ENCODE measurements around the gene BTBD8.

BTBD8 gene

DNA sequence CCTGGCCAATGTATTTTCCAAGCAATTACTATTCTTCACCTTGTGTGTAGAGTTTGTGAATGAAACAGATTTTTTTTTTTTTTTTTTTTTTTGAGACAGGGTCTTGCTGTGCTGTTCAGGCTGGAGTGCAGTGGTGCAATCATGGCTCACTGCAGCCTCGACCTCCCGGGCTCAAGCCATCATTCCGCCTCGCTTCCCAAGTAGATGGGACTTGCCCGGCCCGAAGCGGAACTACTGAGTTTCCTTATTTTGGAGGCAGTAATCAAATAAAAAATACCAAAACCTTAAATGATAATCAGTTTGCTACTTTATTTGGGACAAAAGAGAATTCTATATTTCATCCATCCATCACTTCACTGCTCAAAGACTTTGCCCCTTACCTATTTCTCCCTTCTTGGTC lies 704 bp upstream of the BTBD8 start:
- peak overlapping the region; percentile 67 for H3K9ac ChIP-seq (ENCODE audit: insufficient read length)
- H3K9me3 ChIP-seq (ENCODE audit: low read depth, low read length): no peaks in the 10 kb centered on the region
- peak overlapping the region; percentile 39; the same call in 1 of the 2 replicates for H3K27ac ChIP-seq
- H3K36me3 ChIP-seq (ENCODE audit: insufficient read depth, low read length): no peaks in the 10 kb centered on the region
- TF ChIP-seq EZH2 (IDR thresholded peaks at IDR 0.05): no peak
- TF ChIP-seq POLR2AphosphoS5 (IDR thresholded peaks at IDR 0.05; ENCODE audit: borderline replicate concordance, low read depth, low read length): no peak
- no peak for TF ChIP-seq FOXP2 (optimal IDR thresholded peaks at IDR 0.05; ENCODE audit: control extremely low read depth, extremely low read length, insufficient read depth)
- DNase-seq (ENCODE audit: low read depth, low spot score): no peak
- H3K4me3 ChIP-seq: peak overlapping the region; percentile 91

GRCh38 chr1:92081031-92081430 lies 886 bp downstream of the BTBD8 start:
- H3K9me3 ChIP-seq (ENCODE audit: low read depth, low read length): no peaks in the 10 kb centered on the region
- H3K4me3 ChIP-seq: peak overlapping the region; percentile 91
- TF ChIP-seq EZH2 (IDR thresholded peaks at IDR 0.05) (no peak), POLR2AphosphoS5 (IDR thresholded peaks at IDR 0.05; ENCODE audit: borderline replicate concordance, low read depth, low read length) (no peak), FOXP2 (optimal IDR thresholded peaks at IDR 0.05; ENCODE audit: control extremely low read depth, extremely low read length, insufficient read depth) (no peak)
- H3K27ac ChIP-seq: no peak overlapping the region
- no peaks in the 10 kb centered on the region for H3K36me3 ChIP-seq (ENCODE audit: insufficient read depth, low read length)
- no peak for DNase-seq (ENCODE audit: low read depth, low spot score)
- peak overlapping the region; percentile 67 for H3K9ac ChIP-seq (ENCODE audit: insufficient read length)

GRCh38 chr1:92084651-92085050 lies 4.5 kb downstream of the BTBD8 start:
- Histone ChIP-seq H3K9ac (ENCODE audit: insufficient read length) (no peak overlapping the region), H3K27ac (no peak overlapping the region), H3K36me3 (ENCODE audit: insufficient read depth, low read length) (no peaks in the 10 kb centered on the region), H3K4me3 (no peak overlapping the region), H3K9me3 (ENCODE audit: low read depth, low read length) (no peaks in the 10 kb centered on the region)
- no peak for DNase-seq (ENCODE audit: low read depth, low spot score)
- no peak for TF ChIP-seq POLR2AphosphoS5 (IDR thresholded peaks at IDR 0.05; ENCODE audit: borderline replicate concordance, low read depth, low read length)
- no peak for TF ChIP-seq FOXP2 (optimal IDR thresholded peaks at IDR 0.05; ENCODE audit: control extremely low read depth, extremely low read length, insufficient read depth)
- no peak for TF ChIP-seq EZH2 (IDR thresholded peaks at IDR 0.05)

- Histone ChIP-seq H3K36me3 (ENCODE audit: insufficient read depth, low read length) (no peaks in the 10 kb centered on the region), H3K27ac (no peak overlapping the region), H3K4me3 (no peak overlapping the region), H3K9ac (ENCODE audit: insufficient read length) (no peak overlapping the region), H3K9me3 (ENCODE audit: low read depth, low read length) (no peaks in the 10 kb centered on the region)
- DNase-seq (ENCODE audit: low read depth, low spot score): no peak
- TF ChIP-seq EZH2 (IDR thresholded peaks at IDR 0.05) (no peak), POLR2AphosphoS5 (IDR thresholded peaks at IDR 0.05; ENCODE audit: borderline replicate concordance, low read depth, low read length) (no peak), FOXP2 (optimal IDR thresholded peaks at IDR 0.05; ENCODE audit: control extremely low read depth, extremely low read length, insufficient read depth) (no peak)
Measured at GRCh38 chr1:92085727-92086126, 5.6 kb downstream of the BTBD8 start.

DNA sequence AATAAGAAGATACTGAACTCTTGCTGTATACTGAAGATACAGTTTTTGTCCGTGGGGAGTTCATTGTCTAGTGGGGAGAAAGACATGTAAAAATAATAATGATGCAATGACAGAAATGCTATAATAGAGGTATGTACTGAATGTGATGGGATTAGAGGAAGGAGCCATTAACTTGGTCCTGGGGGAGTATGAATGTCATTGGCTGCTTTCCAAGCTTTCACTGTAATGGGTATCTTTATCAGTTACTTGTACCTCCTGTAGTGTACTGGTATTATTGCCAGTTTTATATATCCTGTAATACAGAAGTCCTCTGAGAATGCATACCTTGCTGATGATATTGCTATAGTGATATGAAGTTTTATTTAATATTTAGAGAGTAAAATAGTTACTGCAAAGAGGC lies 7.4 kb downstream of the BTBD8 start:
- Histone ChIP-seq H3K27ac (peak overlapping the region; percentile 58; the same call in 1 of the 2 replicates), H3K9me3 (ENCODE audit: low read depth, low read length) (no peaks in the 10 kb centered on the region), H3K9ac (ENCODE audit: insufficient read length) (no peak overlapping the region), H3K36me3 (ENCODE audit: insufficient read depth, low read length) (no peaks in the 10 kb centered on the region), H3K4me3 (peak overlapping the region; percentile 31; the same call in 1 of the 2 replicates)
- TF ChIP-seq FOXP2 (optimal IDR thresholded peaks at IDR 0.05; ENCODE audit: control extremely low read depth, extremely low read length, insufficient read depth) (no peak), POLR2AphosphoS5 (IDR thresholded peaks at IDR 0.05; ENCODE audit: borderline replicate concordance, low read depth, low read length) (no peak; the same call in 1 of the 2 replicates), EZH2 (IDR thresholded peaks at IDR 0.05) (no peak)
- peak; percentile 87 for DNase-seq (ENCODE audit: low read depth, low spot score)

DNA sequence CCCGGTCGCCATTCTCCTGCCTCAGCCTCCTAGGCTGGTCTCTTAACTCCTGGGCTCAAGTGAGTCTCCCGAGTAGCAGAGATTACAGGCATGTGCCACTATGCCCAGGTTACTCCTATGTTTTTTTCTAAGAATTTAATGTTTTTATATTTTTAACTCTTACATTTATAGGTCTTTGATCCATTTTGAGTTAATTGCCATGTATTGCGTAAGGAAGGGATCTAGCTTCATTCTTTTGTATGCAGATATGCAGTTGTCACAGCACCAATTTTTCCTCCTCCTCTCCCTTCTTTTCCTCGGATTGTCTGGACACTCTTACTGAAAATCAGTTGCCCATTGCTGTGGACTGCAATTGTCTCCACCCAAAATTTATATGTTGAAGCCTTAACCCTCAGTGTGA lies 11.5 kb downstream of the BTBD8 start:
- DNase-seq (ENCODE audit: low read depth, low spot score): no peak
- no peak for TF ChIP-seq EZH2 (IDR thresholded peaks at IDR 0.05)
- no peak for TF ChIP-seq POLR2AphosphoS5 (IDR thresholded peaks at IDR 0.05; ENCODE audit: borderline replicate concordance, low read depth, low read length)
- no peak for TF ChIP-seq FOXP2 (optimal IDR thresholded peaks at IDR 0.05; ENCODE audit: control extremely low read depth, extremely low read length, insufficient read depth)

GRCh38 chr1:92094090-92094489 lies 13.9 kb downstream of the BTBD8 start:
- Histone ChIP-seq H3K4me3 (no peak overlapping the region), H3K36me3 (ENCODE audit: insufficient read depth, low read length) (no peaks in the 10 kb centered on the region), H3K27ac (no peak overlapping the region), H3K9me3 (ENCODE audit: low read depth, low read length) (no peaks in the 10 kb centered on the region), H3K9ac (ENCODE audit: insufficient read length) (no peak overlapping the region)
- TF ChIP-seq FOXP2 (optimal IDR thresholded peaks at IDR 0.05; ENCODE audit: control extremely low read depth, extremely low read length, insufficient read depth) (no peak), EZH2 (IDR thresholded peaks at IDR 0.05) (no peak), POLR2AphosphoS5 (IDR thresholded peaks at IDR 0.05; ENCODE audit: borderline replicate concordance, low read depth, low read length) (no peak)
- DNase-seq (ENCODE audit: low read depth, low spot score): no peak

More for the DNA sequence above, 11.5 kb downstream of the BTBD8 start:
- H3K9me3 ChIP-seq (ENCODE audit: low read depth, low read length): no peaks in the 10 kb centered on the region
- no peaks in the 10 kb centered on the region for H3K36me3 ChIP-seq (ENCODE audit: insufficient read depth, low read length)
- H3K4me3 ChIP-seq: no peak overlapping the region
- H3K9ac ChIP-seq (ENCODE audit: insufficient read length): no peak overlapping the region
- H3K27ac ChIP-seq: no peak overlapping the region

GRCh38 chr1:92094595-92094994 lies 14.4 kb downstream of the BTBD8 start:
- no peak for DNase-seq (ENCODE audit: low read depth, low spot score)
- H3K36me3 ChIP-seq (ENCODE audit: insufficient read depth, low read length): no peaks in the 10 kb centered on the region

GRCh38 chr1:92095874-92096273 lies 15.7 kb downstream of the BTBD8 start:
- DNase-seq (ENCODE audit: low read depth, low spot score): no peak
- no peak overlapping the region for H3K27ac ChIP-seq
- TF ChIP-seq POLR2AphosphoS5 (IDR thresholded peaks at IDR 0.05; ENCODE audit: borderline replicate concordance, low read depth, low read length) (no peak), FOXP2 (optimal IDR thresholded peaks at IDR 0.05; ENCODE audit: control extremely low read depth, extremely low read length, insufficient read depth) (no peak), EZH2 (IDR thresholded peaks at IDR 0.05) (no peak)

More at GRCh38 chr1:92094595-92094994, 14.4 kb downstream of the BTBD8 start:
- Histone ChIP-seq H3K27ac (no peak overlapping the region), H3K4me3 (no peak overlapping the region), H3K9ac (ENCODE audit: insufficient read length) (no peak overlapping the region), H3K9me3 (ENCODE audit: low read depth, low read length) (no peaks in the 10 kb centered on the region)
- TF ChIP-seq POLR2AphosphoS5 (IDR thresholded peaks at IDR 0.05; ENCODE audit: borderline replicate concordance, low read depth, low read length) (no peak), FOXP2 (optimal IDR thresholded peaks at IDR 0.05; ENCODE audit: control extremely low read depth, extremely low read length, insufficient read depth) (no peak), EZH2 (IDR thresholded peaks at IDR 0.05) (no peak)

More at GRCh38 chr1:92095874-92096273, 15.7 kb downstream of the BTBD8 start:
- Histone ChIP-seq H3K4me3 (no peak overlapping the region), H3K9ac (ENCODE audit: insufficient read length) (no peak overlapping the region), H3K9me3 (ENCODE audit: low read depth, low read length) (no peaks in the 10 kb centered on the region), H3K36me3 (ENCODE audit: insufficient read depth, low read length) (no peaks in the 10 kb centered on the region)
